Caki2 (cell line): ENCODE data around the gene SORBS2. TPM values are rescaled to one million over a fixed set of nuclear protein-coding genes. Genes with fewer than 3 reads are reported as not detected.

Experiments used
- DNase-seq: peaks from one replicate; pipeline ENCODE4 v3.0.0-alpha.2; 2015; ENCODE audit warnings: low read depth
- in situ Hi-C: cut with HindIII; loops from 2 replicates; pipeline ENCODE4 v1.10.0; 2016; ENCODE audit warnings: low sequenced_read_pairs, low pct_unique_long_range_greater_than_20kb, mixed read lengths
- total RNA-seq: library from RNA; depleted of rRNA; stranded (reverse); fragments of >200 nt; shearing (Covaris generic); gene quantifications from 2 replicates; pipeline ENCODE4 v1.2.3, GENCODE V29; 2014; ENCODE audit warnings: low replicate concordance

The SORBS2 gene
- total RNA-seq, 1 experiment from 2014 or later, result 12.8 TPM

DNA sequence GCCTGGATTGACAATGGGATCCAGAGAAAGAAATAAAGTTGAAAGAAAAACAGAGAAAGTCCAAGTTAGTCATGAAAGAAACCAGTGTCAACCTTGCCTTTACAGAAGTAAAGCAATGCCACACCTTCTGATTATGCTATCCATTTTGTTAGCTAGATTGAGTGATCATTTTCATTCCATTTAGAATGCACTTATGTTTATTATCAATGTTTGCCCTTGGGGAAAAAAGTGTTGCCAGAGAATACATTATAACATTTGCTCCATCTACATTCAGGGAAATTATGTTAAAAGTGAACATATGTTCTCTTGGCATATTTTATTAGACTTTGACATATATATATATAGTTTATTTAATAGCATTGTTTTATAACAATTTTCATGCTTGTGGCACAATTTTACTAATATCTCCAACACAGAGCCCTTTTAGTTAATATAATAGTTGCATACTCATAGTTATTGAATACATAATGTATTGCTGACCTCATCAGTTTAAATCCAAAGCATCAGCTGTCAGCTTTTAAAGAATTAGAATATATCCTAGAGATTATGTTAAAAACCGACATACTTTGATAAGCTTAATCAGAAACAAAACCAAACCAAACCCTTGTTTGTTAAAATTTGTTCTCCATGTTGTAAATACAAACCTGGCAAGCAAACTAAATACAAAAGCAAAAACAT, 134.2 kb downstream of the SORBS2 start:
- no peak for DNase-seq
- in situ Hi-C loops, result no loop called here

DNA sequence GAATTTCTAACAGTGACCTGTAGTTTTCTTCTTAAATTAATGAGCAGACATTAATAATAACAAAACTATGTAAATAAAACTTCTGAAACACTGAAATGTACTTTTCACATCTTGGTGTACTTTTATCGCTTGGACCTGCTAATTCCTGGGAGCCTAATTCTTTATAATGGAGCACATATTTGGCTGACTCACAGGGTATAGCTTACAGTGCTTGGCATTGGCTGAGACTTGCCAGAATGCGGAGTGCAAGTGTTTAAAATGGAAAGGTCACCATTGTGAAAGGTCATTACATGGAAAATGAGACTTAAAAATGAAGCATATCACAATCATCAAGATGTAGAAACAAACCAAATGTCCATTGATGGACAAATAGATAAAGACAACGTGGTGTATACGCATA, 139.4 kb downstream of the SORBS2 start:
- in situ Hi-C loops, result no loop called here
- DNase-seq, result no peak

DNA sequence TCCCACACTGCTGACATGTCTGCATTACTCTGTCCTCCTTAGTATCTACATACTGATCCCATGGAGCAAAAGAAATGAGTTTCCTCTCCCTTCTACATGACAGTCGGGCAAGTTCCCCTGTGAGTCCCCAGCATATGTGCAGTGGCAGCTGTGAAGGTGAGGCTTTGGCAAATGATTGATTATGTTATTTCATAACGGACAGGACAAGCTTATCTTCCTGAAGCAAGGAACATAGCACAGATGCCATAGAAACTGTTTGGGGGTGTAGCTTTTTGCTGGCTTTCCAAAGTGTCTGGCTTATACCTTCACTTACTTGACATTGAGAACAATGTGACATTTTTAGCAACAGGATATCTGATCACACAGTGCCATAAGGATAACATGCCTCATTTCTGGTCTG, 139.8 kb downstream of the SORBS2 start:
- in situ Hi-C loops, result no loop called here
- no peak for DNase-seq

DNA sequence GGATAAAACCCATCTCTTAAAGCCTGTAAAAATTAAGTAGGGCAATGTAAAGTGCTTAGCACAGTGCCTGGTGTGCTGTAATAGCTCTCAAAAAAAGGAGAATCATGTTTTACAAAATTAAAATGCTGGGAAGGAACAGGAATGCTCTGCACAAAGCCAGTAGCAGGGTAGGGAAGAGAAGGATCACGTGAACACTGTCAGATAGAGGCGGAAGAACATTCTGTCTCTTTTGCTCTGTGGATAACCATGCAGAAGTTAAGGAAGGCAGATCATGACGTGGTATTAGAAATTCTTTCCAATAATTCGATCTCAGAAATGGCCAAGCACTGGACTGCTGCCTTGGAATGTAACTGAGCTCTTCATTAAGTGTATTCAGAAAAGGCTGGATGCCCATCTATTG, 140.5 kb downstream of the SORBS2 start:
- no peak for DNase-seq
- in situ Hi-C loops, result no loop called here

DNA sequence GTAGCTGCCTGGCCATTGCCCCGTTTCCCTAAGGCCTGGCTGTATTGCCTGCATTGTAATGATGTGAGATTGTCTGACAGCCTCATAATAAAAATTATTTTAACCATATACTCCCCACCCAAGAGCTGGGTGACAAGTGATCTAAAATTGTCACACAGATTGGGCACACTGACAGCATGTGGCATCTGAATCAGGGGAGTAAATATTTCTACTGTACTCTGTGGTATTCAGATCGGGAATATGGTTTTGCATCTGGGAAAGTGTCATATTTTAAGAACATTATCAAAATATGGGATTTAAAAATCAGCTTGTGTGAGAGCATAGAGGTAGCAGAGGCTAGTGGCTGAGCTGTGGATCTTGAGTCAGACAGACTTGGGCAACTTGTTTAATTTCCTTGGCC, 140.9 kb downstream of the SORBS2 start:
- DNase-seq, result no peak
- in situ Hi-C loops, result no loop called here

DNA sequence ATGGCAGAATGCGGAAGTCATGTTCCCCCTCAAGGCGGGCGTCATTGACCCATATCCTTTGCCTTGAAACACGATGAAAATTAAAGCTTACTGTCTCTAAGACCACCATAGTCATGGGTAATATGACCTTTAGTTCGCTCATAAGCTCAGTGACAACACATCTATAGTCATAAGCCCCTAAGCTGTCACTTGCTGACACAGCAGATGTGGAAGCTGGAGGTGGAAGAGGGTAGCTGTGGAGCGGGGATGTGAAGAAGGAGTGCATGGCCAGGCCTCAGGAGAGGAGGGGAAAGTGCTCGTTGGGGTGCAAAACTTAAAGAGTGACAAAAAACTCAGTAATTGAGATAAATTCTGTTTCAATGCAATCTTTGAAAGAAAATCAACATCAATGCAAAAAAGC, 142.7 kb downstream of the SORBS2 start:
- in situ Hi-C loops, result no loop called here
- DNase-seq, result no peak

DNA sequence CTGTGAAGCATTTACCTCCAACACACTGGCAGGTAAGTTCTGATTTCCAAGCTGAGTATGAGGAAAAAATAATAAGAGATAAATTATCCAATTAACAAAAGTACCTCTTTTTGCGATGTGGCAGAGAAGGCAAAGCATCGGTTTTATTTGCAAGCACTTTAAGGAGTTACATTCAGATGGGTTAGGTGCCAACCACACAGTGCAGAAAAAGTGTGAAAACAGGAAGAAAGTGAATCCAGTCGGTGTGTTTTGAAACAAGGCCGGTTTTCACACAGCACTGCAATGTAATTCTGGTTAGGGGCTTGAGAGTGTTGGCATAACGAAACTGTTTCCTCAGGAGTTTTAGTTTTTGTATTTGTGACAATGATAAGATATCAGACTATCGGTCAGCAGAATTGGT, 145.8 kb downstream of the SORBS2 start:
- in situ Hi-C loops, result no loop called here
- no peak for DNase-seq

DNA sequence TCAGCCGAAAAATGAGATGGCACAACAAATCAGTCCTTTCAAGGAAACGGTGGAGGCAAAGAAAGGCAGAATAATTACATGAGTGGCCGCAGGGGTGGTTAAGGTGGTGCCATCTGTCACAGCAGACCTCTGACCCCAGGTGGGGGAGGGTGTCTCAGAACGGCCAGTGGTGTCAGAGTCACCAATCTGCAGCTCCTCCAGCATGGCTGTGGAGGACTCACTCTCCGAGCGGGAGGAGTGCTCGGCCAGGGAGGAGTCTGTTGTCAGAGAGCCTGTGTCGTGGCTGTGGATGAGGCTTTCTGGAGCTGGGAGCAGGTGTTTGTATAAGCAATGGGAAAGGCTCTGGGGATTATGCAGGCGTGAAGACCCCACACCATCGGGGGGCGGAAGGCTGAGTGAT, 146.3 kb downstream of the SORBS2 start:
- no peak for DNase-seq
- in situ Hi-C loops, result no loop called here

DNA sequence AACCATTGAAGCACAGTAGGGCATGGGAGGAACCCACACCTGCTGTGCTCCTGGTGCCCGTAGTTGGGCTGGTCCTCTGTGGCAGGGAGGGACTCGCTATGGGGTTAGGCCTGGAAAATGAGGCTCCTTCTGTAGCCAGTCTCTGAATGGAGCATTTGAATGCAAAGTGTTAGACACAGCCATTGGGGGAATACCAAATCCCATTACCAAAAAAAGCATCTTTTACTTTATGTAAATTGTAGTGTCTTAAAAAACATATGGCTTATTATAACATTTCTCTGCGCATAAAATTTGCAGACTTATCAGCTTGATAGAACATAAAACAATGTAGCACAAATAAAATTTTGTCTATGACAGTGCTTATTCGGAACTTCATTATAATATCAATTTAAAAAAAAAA, 147.5 kb downstream of the SORBS2 start:
- no peak for DNase-seq
- in situ Hi-C loops, result no loop called here

DNA sequence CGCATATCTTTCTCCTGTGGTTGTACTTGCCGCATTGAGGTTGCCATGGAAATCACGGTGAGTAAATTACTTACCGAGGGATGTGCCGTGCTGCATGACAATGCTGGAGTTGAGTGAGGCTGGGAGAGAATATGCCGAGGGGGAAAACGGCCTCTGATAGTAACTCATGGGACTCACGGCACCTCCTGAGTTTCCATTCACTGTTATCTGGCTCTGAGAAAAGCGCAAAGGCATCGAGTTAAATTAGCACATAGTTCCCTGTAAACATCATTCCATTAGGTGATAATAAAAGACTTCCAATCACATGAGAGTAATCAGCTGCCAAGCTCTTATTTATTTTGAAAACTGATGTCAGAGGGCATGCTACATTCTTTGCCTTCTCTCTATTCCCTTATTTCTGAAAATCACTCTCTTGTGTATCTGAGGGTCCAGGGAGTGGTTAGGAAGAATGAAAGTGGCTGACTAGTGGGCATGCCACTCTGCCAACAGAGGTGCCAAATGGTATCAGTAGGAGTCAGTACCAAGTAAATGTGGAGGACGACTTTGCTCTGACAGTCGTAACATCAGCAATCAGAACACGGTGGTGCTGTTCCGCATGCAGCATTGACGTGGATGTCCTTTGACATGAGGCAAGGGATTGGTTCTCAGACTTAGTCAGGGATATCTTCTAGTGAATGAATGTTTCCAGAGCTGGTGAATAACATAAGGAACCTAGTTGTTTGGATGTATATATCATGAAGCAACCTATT, 149.8 kb downstream of the SORBS2 start:
- in situ Hi-C loops, result no loop called here
- DNase-seq, result no peak

DNA sequence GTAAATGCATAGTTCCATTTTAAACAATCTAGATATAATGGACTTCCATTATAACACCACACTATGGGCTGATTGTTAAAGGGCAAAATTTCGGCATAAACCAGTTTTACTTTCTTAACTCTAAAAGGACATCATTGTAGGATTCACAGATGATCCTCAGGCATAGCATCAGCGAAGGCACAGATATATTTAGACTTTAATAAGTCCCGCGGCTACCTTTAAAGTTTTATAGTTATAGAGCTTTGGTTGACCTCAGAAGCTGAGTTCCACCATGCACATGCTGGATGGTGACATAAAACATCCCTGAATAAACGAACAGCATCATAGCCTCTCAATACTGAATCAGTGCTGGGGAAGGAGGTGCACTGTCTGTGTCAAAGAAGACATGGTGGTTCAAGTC, 151.7 kb downstream of the SORBS2 start:
- in situ Hi-C loops, result no loop called here
- DNase-seq, result no peak

DNA sequence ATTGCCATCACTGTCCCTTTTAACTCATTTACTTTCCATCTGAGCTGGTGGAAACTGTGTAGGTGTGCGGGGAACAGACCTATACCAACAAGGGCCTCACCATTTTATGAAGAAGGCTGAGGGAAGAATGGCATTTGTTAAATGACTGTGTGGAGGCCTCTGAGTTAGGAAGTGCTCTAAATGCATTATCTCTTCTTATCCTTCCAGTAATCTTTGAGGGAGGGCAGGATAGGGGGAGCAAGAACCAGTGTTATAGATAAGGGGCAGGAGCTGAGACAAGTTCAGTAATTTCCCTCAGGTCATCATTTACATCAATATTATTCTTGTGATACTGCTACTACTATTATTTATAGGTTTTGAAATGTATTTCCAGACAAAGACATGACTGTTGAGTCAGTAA, 154.3 kb downstream of the SORBS2 start:
- no peak for DNase-seq
- in situ Hi-C loops, result no loop called here

DNA sequence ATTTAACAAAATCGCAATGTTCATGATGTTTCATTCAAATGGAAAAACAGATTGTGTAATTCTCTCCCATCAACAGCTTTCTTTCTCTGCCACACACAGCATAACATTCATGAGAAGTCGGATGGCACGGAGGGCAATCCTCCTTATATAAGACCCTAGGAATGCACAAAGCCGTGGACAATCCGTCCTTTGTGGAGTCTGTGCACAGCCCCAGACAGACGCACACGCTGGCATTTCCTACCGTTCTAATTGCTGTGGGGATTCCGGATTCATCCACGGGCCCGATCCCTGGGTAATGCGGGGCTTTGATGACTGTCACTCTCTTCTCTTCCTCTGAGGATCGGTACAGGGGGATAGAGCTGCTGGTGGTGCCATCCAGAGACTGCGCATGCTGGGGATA, 154.8 kb downstream of the SORBS2 start:
- in situ Hi-C loops, result no loop called here
- no peak for DNase-seq

DNA sequence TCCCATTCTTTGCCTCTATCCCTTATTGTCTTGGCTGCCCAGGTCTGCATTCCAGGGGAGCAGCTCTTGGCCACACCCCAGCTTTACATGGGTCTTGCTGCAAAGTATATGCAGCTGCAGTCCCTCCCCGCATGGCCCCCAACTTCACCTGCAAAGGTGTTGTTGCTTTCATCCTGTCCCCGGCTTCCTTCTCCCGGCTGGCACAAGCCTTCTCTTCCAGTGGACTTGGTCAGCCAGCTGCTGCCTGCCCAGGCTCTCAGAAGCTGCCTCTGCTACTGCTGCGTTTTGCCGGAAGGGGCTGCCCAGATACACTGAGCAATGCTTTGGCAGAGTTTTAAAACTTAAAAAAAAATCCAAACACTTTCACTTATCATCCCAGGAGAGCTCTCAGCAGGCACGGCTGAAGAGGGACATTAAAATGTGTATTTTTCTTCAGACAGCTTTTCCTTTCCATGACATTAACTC, 155.5 kb downstream of the SORBS2 start:
- in situ Hi-C loops, result no loop called here
- DNase-seq, result no peak

DNA sequence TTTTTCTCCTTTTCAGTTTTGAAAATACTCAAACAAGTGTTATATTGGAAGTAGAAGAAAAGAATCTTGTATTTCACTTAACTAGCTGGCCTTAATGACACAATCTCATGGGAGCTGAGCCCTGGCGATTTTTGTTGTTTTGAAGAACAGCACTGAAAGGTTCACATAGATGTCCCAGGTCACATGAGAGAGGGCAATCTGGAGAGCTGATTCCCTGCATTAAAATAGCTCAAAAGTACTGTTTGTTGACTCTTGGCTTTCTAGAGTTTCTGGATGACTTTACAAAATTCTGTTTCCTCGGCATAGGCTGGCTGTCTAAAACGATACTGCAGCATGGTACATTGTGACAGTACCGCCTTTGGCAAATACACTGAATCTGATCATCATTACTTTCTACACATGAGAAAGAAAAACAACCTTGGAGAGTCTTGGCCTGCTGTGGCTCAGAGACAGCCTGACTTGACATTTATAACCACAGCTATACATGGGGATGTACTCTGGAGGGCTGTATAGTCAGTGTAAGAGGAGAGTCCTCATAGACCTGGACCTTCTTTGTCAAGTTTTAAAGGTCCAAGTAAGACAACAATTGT, 156.9 kb downstream of the SORBS2 start:
- no peak for DNase-seq
- in situ Hi-C loops, result no loop called here

DNA sequence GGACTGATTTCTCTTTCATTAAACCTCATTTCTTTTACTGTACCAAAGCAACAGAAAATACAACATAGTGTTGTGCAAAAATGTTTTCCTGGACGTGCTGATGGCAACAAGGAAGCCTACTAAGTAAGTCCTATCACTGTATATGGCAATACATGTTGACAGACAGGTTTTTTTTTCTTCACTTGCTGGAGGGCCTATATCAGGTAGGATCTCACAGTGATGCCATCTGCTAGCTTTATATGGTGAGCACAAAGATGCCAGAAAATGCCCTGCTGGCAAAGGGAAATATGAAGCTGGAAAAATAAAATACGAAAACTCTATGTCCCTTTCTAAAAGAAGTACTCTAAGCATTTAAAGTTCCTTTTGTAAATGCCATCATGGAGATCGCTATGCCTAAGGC, 157.7 kb downstream of the SORBS2 start:
- DNase-seq, result no peak
- in situ Hi-C loops, result no loop called here

DNA sequence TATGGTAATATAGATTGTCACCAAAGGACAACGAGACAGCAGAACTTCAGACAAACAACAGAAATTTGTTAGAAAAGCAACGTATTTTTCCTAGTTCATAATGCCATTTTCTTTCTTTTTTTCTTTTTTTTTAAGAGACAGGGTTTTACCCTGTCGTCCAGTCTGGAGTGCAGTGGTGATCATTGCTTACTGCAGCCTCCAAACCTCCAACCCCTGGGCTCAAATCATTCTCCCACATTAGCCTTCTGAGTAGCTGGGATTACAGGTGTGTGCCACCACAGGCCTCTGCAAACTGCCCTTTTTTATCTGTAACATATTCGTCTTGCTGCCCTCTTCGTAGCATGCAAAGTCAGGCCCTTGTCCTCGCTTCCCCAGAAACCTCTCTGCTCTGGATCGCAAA, 160.1 kb downstream of the SORBS2 start:
- in situ Hi-C loops, result no loop called here
- no peak for DNase-seq

DNA sequence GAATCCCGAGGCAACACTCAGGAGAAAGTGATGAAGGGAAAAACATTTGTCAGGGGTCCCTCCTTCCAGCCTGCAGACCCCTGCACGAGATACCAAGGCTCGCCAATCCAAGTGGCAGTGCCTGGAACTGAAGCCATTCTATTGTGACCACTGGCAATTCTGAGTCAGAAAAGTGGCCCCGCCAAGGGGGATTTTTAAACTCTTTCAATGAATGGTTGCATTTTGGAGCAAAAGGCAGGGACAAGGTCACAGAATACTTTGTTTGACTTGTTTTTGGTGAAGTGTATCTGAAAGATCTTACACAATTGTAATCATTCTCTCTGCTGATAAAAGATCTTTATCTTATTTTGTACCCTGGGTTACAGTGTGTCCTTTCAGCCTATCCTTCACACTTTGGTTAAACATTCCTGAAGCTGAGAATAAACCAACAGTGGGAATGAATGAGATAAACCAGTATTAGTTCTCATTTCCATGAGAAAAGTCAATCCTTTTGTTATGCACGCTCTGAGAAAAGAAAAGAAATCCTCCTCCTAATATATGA, 160.8 kb downstream of the SORBS2 start:
- DNase-seq, result no peak
- in situ Hi-C loops, result no loop called here

DNA sequence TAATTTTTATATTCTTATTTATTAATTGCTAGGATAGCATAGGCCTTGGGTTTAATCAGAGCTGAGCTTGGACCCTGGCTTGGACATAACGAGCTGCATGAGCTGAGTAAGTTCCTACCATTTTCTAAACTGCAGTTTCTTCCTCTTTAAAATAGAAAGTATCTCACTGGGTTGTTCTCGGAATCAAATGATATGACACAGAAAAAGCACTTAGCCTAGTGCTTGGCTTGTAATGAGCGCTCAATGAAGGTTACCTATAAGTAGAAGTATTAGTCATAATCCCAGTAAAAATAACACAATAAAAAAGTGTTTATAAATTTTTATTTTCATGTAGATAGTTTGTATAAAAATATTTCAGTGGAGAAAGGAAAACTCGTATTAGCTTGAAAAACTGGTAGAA, 163.4 kb downstream of the SORBS2 start:
- in situ Hi-C loops, result no loop called here
- DNase-seq, result no peak
